T-helper 17 cell (primary cell): ENCODE data around the gene CLCN6. TPM values are rescaled to one million over a fixed set of nuclear protein-coding genes. Genes with fewer than 3 reads are reported as not detected.

Source experiments
- ATAC-seq: fragments of 150-1000 bp; cut with Tn5 transposase; 2 replicates; pipeline ENCODE4 v1.10.0; 2021; ENCODE audit warnings: mild to moderate bottlenecking, moderate library complexity
- DNase-seq, 3 donors: peaks; one replicate each; pipeline versions ENCODE4 v3.0.0 to v3.0.0-alpha.2; 2020 to 2021
- H3K9me3 ChIP-seq: one replicate; pipeline ENCODE4 v1.7.0; 2013; ENCODE audit warnings: low read length, mild to moderate bottlenecking; ENCODE audit not compliant: control insufficient read depth, poor library complexity, severe bottlenecking
- H3K27ac Mint-ChIP-seq: one replicate; pipeline ENCODE4 v1.8.0; 2022; ENCODE audit warnings: mild to moderate bottlenecking, moderate library complexity, mixed read lengths
- H3K27me3 Mint-ChIP-seq: one replicate; pipeline ENCODE4 v1.8.0; 2022; ENCODE audit warnings: mixed read lengths
- H3K36me3 Mint-ChIP-seq: one replicate; pipeline ENCODE4 v1.8.0; 2022; ENCODE audit warnings: low read depth, mixed read lengths
- H3K4me1 Mint-ChIP-seq: one replicate; pipeline ENCODE4 v1.8.0; 2022; ENCODE audit warnings: mild to moderate bottlenecking, mixed read lengths
- H3K4me3 Mint-ChIP-seq: one replicate; pipeline ENCODE4 v1.8.0; 2022; ENCODE audit warnings: mild to moderate bottlenecking, moderate library complexity, mixed read lengths
- total RNA-seq, 4 donors: library from RNA in 2 of 4; stranded (reverse) in 2 of 4; gene quantifications; one replicate each; pipeline ENCODE4 v1.2.3 and lab custom pipeline; 2022 to 2026

The CLCN6 gene
- total RNA-seq, 2 donors from 2014 or later = 11.7 to 13.8 TPM

- H3K27ac Mint-ChIP-seq = no peak overlapping the region
- H3K4me3 Mint-ChIP-seq = no peak overlapping the region
These were observed 21.6 kb upstream of the CLCN6 start for GRCh38 chr1:11784256-11784992.

GRCh38 chr1:11784993-11785769, 20.8 kb upstream of the CLCN6 start:
- no peaks in the 10 kb centered on the region for H3K4me1 Mint-ChIP-seq
- H3K4me3 Mint-ChIP-seq = peak overlapping the region; percentile 9
- H3K36me3 Mint-ChIP-seq = peaks cover 2% of the 10 kb centered on the region
- DNase-seq (peak in 2 of 3 donors; percentile 23 to 37), ATAC-seq (peak; percentile 73)
- H3K27ac Mint-ChIP-seq = no peak overlapping the region
- no peaks in the 10 kb centered on the region for H3K27me3 Mint-ChIP-seq
- H3K9me3 ChIP-seq = no peaks in the 10 kb centered on the region

More at GRCh38 chr1:11784256-11784992, 21.6 kb upstream of the CLCN6 start:
- H3K36me3 Mint-ChIP-seq = peaks cover 2% of the 10 kb centered on the region
- H3K9me3 ChIP-seq = no peaks in the 10 kb centered on the region
- no peaks in the 10 kb centered on the region for H3K4me1 Mint-ChIP-seq
- ATAC-seq (no peak), DNase-seq (no peak)
- H3K27me3 Mint-ChIP-seq = no peaks in the 10 kb centered on the region

DNA sequence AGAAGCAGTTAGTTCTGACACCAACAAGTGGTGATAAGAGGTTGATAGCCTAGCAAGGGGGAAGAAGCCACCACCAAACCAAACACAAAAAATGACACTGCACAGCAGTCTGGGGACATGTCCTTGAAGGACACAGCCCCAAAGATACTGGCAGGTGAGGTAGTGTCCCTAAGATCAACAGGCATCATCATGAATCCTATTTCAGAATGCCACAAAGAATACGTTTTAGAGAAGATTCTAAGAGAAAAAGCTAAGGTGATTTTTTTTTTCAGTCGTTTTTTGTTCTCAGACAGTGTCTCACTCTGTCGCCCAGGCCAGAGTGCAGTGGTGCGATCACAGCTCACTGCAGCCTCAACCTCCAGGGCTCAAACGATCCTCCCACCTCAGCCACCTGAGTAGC, 19.8 kb upstream of the CLCN6 start:
- H3K9me3 ChIP-seq = no peaks in the 10 kb centered on the region
- Mint-ChIP-seq H3K27me3 (no peaks in the 10 kb centered on the region), H3K4me1 (peaks cover 2% of the 10 kb centered on the region), H3K27ac (no peak overlapping the region), H3K4me3 (no peak overlapping the region), H3K36me3 (no peaks in the 10 kb centered on the region)
- ATAC-seq = no peak
- DNase-seq = no peak

DNA sequence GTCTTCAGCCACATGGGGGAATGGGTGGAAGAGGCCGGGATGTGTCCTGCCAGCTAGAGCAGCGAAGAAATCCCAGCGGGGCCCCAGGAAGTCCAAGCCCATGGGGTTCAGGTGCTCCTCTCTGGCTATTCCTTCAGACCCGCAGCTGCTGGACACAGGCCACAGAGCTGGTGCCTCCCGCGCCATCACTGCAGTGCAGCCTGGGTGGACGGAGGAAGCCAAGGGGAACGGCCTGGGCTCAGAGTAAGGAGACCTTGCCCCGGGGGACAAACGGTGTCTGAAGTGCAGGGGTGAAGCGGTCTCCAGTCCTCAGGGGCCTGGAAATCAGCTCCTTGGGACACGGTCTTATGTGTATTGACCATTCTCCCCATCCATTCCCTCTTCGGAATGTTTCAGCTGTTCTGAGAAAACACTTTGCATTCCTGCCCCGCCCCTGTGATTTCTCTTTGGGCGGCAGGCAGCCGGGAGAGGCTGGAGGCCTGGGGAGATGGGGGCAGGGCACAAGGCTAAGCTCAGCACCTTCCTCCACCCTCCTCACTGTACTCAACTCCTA, 18.7 kb upstream of the CLCN6 start:
- DNase-seq (no peak), ATAC-seq (no peak)
- Mint-ChIP-seq H3K4me3 (no peak overlapping the region), H3K27me3 (no peaks in the 10 kb centered on the region), H3K4me1 (peaks cover 2% of the 10 kb centered on the region), H3K27ac (no peak overlapping the region), H3K36me3 (peaks cover 8% of the 10 kb centered on the region)
- no peaks in the 10 kb centered on the region for H3K9me3 ChIP-seq

GRCh38 chr1:11787804-11788436, 18.1 kb upstream of the CLCN6 start:
- H3K27ac Mint-ChIP-seq = no peak overlapping the region
- peaks cover 2% of the 10 kb centered on the region for H3K4me1 Mint-ChIP-seq
- peaks cover 8% of the 10 kb centered on the region for H3K36me3 Mint-ChIP-seq
- ATAC-seq (no peak), DNase-seq (no peak)
- no peak overlapping the region for H3K4me3 Mint-ChIP-seq
- H3K27me3 Mint-ChIP-seq = no peaks in the 10 kb centered on the region
- no peaks in the 10 kb centered on the region for H3K9me3 ChIP-seq

- H3K27ac Mint-ChIP-seq = no peak overlapping the region
- peaks cover 8% of the 10 kb centered on the region for H3K36me3 Mint-ChIP-seq
- H3K27me3 Mint-ChIP-seq = no peaks in the 10 kb centered on the region
- no peaks in the 10 kb centered on the region for H3K9me3 ChIP-seq
- ATAC-seq = no peak
- no peak overlapping the region for H3K4me3 Mint-ChIP-seq
- DNase-seq = no peak
- H3K4me1 Mint-ChIP-seq = peaks cover 2% of the 10 kb centered on the region
These were observed 17.4 kb upstream of the CLCN6 start for GRCh38 chr1:11788549-11789053.

- H3K27ac Mint-ChIP-seq = peak overlapping the region; percentile 47
- peaks cover 8% of the 10 kb centered on the region for H3K36me3 Mint-ChIP-seq
- ATAC-seq (no peak), DNase-seq (no peak)
- no peak overlapping the region for H3K4me3 Mint-ChIP-seq
- no peaks in the 10 kb centered on the region for H3K27me3 Mint-ChIP-seq
- peaks cover 2% of the 10 kb centered on the region for H3K4me1 Mint-ChIP-seq
- no peaks in the 10 kb centered on the region for H3K9me3 ChIP-seq
These were observed 16.6 kb upstream of the CLCN6 start for GRCh38 chr1:11789126-11790067.

DNA sequence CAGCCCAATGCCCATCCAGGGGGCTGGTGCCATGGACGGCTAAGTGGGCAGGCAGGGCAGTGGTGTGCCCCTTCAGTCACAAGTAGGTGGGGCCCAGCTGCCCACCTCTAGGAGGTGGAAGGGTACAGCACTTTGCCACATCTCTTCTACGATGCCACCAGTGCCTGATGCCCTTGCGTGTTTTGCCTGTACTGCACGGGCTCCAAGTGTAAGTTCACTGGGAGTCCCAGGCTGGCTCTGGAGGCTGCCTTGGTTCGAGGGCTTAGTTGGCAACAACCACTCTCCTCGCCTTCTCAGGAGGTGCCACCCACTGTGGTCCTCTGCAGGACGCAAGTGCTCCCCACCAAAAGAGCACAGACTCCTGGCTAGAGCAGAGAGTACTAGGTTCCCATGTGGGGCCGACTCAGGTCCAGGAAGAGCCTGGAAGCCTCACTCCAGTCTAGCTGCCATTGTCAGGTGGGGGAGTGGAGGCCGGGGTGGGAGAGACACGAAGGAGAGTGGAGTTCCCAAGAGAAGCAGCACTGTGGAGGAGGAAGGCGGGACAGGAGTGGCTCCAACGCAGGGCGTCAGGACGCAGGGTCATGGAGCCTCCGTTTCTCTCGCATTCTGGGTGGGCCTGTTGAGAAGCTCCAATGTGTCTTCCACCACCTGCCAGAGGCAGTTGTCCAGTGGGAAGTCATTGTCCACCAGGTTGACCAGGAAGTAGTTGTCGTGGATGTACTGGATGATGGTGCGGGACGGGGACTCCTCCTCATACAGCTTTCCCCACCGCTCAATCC, 15.7 kb upstream of the CLCN6 start:
- H3K4me3 Mint-ChIP-seq = no peak overlapping the region
- peaks cover 2% of the 10 kb centered on the region for H3K4me1 Mint-ChIP-seq
- H3K9me3 ChIP-seq = no peaks in the 10 kb centered on the region
- H3K27me3 Mint-ChIP-seq = no peaks in the 10 kb centered on the region
- peaks cover 8% of the 10 kb centered on the region for H3K36me3 Mint-ChIP-seq
- ATAC-seq (no peak), DNase-seq (no peak)
- no peak overlapping the region for H3K27ac Mint-ChIP-seq

GRCh38 chr1:11790880-11791715, 14.9 kb upstream of the CLCN6 start:
- H3K9me3 ChIP-seq = no peaks in the 10 kb centered on the region

DNA sequence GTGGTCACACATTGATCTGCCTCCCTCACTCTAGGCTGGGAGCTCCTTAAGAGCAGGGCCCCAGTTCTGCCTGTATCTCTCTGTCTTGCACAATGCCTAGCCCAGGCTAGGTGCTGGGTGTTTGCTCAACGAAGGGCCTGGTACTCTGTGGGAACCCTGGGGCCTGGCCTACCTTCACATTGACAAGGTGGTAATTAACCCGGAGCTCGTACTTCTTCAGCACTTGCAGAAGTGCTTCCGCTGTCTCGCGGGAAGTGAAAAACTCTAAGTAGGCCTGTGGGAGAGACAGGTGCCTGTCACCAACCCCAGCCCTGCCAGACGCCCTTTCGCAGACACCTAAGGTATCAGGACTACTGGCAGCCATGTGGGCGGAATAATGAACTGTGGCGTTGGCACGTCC, 13.9 kb upstream of the CLCN6 start:
- no peaks in the 10 kb centered on the region for H3K9me3 ChIP-seq
- Mint-ChIP-seq H3K27me3 (no peaks in the 10 kb centered on the region), H3K4me1 (peaks cover 2% of the 10 kb centered on the region), H3K36me3 (peaks cover 8% of the 10 kb centered on the region), H3K4me3 (no peak overlapping the region), H3K27ac (peak overlapping the region; percentile 83)
- ATAC-seq = no peak
- DNase-seq = no peak

More at GRCh38 chr1:11790880-11791715, 14.9 kb upstream of the CLCN6 start:
- ATAC-seq (peak; percentile 49), DNase-seq (no peak)
- Mint-ChIP-seq H3K27ac (peak overlapping the region; percentile 83), H3K27me3 (no peaks in the 10 kb centered on the region), H3K36me3 (peaks cover 8% of the 10 kb centered on the region), H3K4me3 (no peak overlapping the region), H3K4me1 (peaks cover 2% of the 10 kb centered on the region)

DNA sequence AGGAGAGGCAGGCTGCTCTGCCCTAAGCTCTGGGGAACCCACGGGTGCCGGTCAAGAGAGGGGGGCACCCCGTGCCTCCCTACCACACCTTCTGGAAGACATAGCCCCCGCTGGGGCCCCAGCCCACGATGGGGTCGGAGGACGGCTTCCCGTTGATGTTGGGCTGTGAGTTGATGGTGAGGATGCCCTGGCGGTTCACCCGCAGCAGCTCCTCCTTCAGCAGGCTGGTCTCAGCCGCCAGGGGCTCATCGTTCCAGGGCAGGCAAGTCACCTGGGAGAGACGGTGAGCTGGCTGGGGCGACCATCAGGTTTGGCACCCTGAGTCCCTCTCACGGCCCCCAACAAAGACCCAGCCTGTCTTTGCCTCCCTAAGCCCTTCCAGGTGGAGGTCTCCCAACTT, 12.2 kb upstream of the CLCN6 start:
- H3K9me3 ChIP-seq = no peaks in the 10 kb centered on the region
- Mint-ChIP-seq H3K4me3 (no peak overlapping the region), H3K27ac (no peak overlapping the region), H3K36me3 (peaks cover 8% of the 10 kb centered on the region), H3K27me3 (no peaks in the 10 kb centered on the region), H3K4me1 (peaks cover 2% of the 10 kb centered on the region)
- no peak for DNase-seq
- no peak for ATAC-seq
